ENCODE measurements around the gene EPB41L4A. TPM values are rescaled to one million over a fixed set of nuclear protein-coding genes. Genes with fewer than 3 reads are reported as not detected.

The EPB41L4A gene
- total and polyA plus RNA-seq, 2 donors from 2014 or later = 10.2 to 39.0 TPM

DNA sequence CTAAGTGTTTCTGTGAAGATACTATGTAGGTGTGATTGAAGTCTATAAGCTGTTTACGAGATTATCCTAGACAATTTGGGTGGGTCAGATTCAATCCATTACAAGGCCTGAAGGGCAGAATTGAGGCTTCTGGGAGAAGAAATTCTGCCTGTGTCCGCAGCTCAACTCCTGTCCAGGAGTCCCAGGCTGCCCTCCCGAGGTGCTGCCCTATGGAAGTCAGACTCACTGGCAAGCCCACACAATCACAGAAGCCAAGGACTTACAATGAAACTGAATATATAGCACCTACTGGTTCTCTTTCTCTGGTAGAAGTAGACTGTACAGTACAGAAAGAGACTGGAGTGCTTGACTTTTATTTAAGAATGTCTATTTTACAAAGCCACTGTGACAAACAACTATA is 74.5 kb downstream of the EPB41L4A start:
- H3K27me3 ChIP-seq (ENCODE audit: control insufficient read depth, insufficient read depth, low read length) = no peaks in the 10 kb centered on the region
- H3K27ac ChIP-seq (ENCODE audit: low read depth in 2 of 2, low read length in 2 of 2) = no peak overlapping the region
- intact Hi-C loops (cut with DNase I) = no loop called here

DNA sequence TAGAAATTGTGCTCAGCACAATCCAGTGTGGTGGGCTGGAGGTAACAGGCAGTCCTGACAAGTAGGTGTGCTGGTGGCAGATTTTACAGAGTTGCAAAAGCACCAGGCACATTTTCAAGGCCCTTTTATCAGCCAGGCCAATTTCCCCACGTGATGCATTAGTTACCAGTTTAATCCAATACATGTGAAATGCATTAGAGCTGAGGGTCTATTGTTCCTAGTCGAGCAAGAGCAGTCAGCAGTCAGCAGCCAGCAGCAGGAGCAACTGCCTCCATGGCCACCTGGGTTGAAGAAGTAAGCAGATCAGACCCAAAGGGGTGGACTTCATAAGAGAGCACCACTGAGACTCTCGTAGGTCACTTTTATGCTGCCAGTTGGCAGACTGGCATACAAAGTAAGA is 76.7 kb downstream of the EPB41L4A start:
- intact Hi-C loops (cut with DNase I) = no loop called here
- FAIRE-seq = no peak

More for the DNA sequence above, 74.5 kb downstream of the EPB41L4A start:
- no peaks in the 10 kb centered on the region for H3K9me3 ChIP-seq (ENCODE audit: control insufficient read depth in 2 of 3, insufficient read depth in 1 of 3, low read length in 3 of 3)
- no peak for FAIRE-seq
- no peak overlapping the region for H3K4me3 ChIP-seq (ENCODE audit: low read length in 3 of 3)
- H3K9ac ChIP-seq (ENCODE audit: low read length in 3 of 3) = no peak overlapping the region
- no peak for DNase-seq
- H3K36me3 ChIP-seq (ENCODE audit: control insufficient read depth in 2 of 3, insufficient read depth in 3 of 3, low read length in 3 of 3) = no peaks in the 10 kb centered on the region
- H3K4me1 ChIP-seq (ENCODE audit: control insufficient read depth in 2 of 3, insufficient read depth in 2 of 3, low read depth in 1 of 3, low read length in 3 of 3) = peaks cover 0 to 8% (median 0%) of the 10 kb centered on the region in 3 donors
- TF ChIP-seq, protein P1, sequence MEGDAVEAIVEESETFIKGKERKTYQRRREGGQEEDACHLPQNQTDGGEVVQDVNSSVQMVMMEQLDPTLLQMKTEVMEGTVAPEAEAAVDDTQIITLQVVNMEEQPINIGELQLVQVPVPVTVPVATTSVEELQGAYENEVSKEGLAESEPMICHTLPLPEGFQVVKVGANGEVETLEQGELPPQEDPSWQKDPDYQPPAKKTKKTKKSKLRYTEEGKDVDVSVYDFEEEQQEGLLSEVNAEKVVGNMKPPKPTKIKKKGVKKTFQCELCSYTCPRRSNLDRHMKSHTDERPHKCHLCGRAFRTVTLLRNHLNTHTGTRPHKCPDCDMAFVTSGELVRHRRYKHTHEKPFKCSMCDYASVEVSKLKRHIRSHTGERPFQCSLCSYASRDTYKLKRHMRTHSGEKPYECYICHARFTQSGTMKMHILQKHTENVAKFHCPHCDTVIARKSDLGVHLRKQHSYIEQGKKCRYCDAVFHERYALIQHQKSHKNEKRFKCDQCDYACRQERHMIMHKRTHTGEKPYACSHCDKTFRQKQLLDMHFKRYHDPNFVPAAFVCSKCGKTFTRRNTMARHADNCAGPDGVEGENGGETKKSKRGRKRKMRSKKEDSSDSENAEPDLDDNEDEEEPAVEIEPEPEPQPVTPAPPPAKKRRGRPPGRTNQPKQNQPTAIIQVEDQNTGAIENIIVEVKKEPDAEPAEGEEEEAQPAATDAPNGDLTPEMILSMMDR (IDR thresholded peaks at IDR 0.05; ENCODE audit: borderline replicate concordance, extremely low read depth, insufficient read depth) = no peak

DNA sequence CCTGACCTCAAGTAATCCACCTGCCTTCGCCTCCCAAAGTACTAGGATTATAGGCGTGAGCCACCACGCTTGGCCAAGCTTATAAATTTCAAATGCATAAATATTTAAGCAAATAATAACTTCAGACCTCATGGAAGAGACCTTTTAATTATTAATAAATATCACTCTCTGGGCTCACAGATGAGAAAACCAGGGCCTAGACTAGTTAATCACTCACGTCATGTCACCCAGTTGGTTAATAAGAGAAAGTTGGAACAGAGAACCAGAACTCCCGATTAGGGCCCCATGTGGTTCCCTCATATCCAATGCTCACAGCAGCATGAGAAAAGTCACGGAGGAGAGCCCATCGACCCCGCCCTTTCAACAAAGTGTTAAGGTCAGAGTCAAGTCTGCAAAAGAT is 79.3 kb downstream of the EPB41L4A start:
- Histone ChIP-seq H3K4me3 (ENCODE audit: low read length in 3 of 3) (no peak overlapping the region), H3K36me3 (ENCODE audit: control insufficient read depth in 2 of 3, insufficient read depth in 3 of 3, low read length in 3 of 3) (no peaks in the 10 kb centered on the region), H3K9me3 (ENCODE audit: control insufficient read depth in 2 of 3, insufficient read depth in 1 of 3, low read length in 3 of 3) (no peaks in the 10 kb centered on the region), H3K27me3 (ENCODE audit: control insufficient read depth, insufficient read depth, low read length) (no peaks in the 10 kb centered on the region), H3K27ac (ENCODE audit: low read depth in 2 of 2, low read length in 2 of 2) (no peak overlapping the region), H3K9ac (ENCODE audit: low read length in 3 of 3) (no peak overlapping the region), H3K4me1 (ENCODE audit: control insufficient read depth in 2 of 3, insufficient read depth in 2 of 3, low read depth in 1 of 3, low read length in 3 of 3) (peaks cover 0 to 5% (median 0%) of the 10 kb centered on the region in 3 donors)
- FAIRE-seq (no peak), DNase-seq (no peak)
- TF ChIP-seq, protein P1 (IDR thresholded peaks at IDR 0.05; ENCODE audit: borderline replicate concordance, extremely low read depth, insufficient read depth) = no peak
- intact Hi-C loops (cut with DNase I) = no loop called here

More for the DNA sequence above, 76.7 kb downstream of the EPB41L4A start:
- Histone ChIP-seq H3K27me3 (ENCODE audit: control insufficient read depth, insufficient read depth, low read length) (no peaks in the 10 kb centered on the region), H3K9ac (ENCODE audit: low read length in 3 of 3) (no peak overlapping the region), H3K4me1 (ENCODE audit: control insufficient read depth in 2 of 3, insufficient read depth in 2 of 3, low read depth in 1 of 3, low read length in 3 of 3) (peaks cover 0 to 5% (median 2%) of the 10 kb centered on the region in 3 donors), H3K9me3 (ENCODE audit: control insufficient read depth in 2 of 3, insufficient read depth in 1 of 3, low read length in 3 of 3) (no peaks in the 10 kb centered on the region), H3K4me3 (ENCODE audit: low read length in 3 of 3) (no peak overlapping the region), H3K27ac (ENCODE audit: low read depth in 2 of 2, low read length in 2 of 2) (no peak overlapping the region), H3K36me3 (ENCODE audit: control insufficient read depth in 2 of 3, insufficient read depth in 3 of 3, low read length in 3 of 3) (no peaks in the 10 kb centered on the region)
- TF ChIP-seq, protein P1 (IDR thresholded peaks at IDR 0.05; ENCODE audit: borderline replicate concordance, extremely low read depth, insufficient read depth) = no peak
- DNase-seq = no peak
